Measurements from ENCODE around the gene OPCML. TPM values are rescaled to one million over a fixed set of nuclear protein-coding genes. Genes with fewer than 3 reads are reported as not detected.

The OPCML gene
- polyA plus RNA-seq, 1 donor (not counting 4 experiments of a cell fraction or from before 2014, with no cell fraction given) = 0.04 TPM

DNA sequence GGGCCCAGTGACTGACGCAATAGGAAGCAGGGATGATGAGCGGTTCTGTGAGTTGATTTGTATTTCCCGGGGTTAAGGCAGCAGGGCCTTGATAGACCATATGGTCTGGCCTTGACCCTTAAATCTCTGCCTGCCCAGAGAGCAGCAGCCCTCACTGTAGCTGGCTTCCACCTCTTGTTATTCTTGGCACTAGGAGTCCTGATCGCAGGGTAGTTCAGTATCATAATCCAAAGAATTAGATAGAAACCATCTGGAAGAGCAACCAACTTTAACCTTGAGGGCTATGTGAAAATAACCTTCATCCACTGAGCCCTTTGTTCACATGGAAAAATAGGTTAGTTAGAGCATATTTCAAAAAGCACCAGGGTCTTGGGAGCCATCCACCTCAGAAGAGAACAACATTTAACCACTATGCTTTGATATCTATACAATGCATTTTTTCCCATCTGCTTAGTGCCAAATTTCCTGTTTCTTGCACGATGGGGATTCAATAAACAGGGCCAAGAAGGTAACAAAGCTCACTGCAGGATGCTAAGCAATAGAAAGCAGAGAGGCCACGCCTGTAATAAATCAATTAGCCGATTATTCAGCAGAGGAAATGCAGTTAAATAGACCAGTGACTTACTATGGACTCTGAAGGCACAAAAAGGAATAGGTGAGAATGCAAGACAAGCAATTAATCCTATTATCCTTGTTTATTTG, 761.3 kb downstream of the OPCML start:
- H3K4me2 ChIP-seq (ENCODE audit: control insufficient read depth, extremely low read depth, insufficient read depth, low read depth, low read length) = no peak overlapping the region
- H3K9me3 ChIP-seq (ENCODE audit: control insufficient read depth, low read depth, low read length) = peaks cover 1% of the 10 kb centered on the region
- H4K20me1 ChIP-seq (ENCODE audit: control insufficient read depth, extremely low read depth, insufficient read depth, low read length) = no peaks in the 10 kb centered on the region
- no peaks in the 10 kb centered on the region for H3K9me1 ChIP-seq (ENCODE audit: control insufficient read depth, extremely low read depth, insufficient read depth, low read length)
- dilution Hi-C loops (cut with MboI; ENCODE audit: extremely low pct_ligation_motif_present, low sequenced_read_pairs) = no loop called here
- FAIRE-seq (no peak), DNase-seq (ENCODE audit: low read depth, low spot score) (no peak)
- H3K9ac ChIP-seq (ENCODE audit: control insufficient read depth, extremely low read depth, insufficient read depth, low read length) = no peak overlapping the region
- no peak overlapping the region for H3K27ac ChIP-seq (ENCODE audit: control insufficient read depth, insufficient read depth, low read length)
- H2AFZ ChIP-seq (ENCODE audit: control insufficient read depth, low read length) = no peak overlapping the region
- H3K79me2 ChIP-seq (ENCODE audit: control insufficient read depth, insufficient read depth, low read length) = no peaks in the 10 kb centered on the region
- no peaks in the 10 kb centered on the region for H3K27me3 ChIP-seq (ENCODE audit: control insufficient read depth, extremely low read depth, insufficient read depth, low read length)
- H3K4me1 ChIP-seq (ENCODE audit: control insufficient read depth, extremely low read depth, insufficient read depth, low read length) = no peaks in the 10 kb centered on the region
- H3K4me3 ChIP-seq (ENCODE audit: control insufficient read depth in 2 of 3, extremely low read depth in 1 of 3, insufficient read depth in 2 of 3, low read depth in 1 of 3, low read length in 3 of 3) = no peak overlapping the region
- TF ChIP-seq CTCF (optimal IDR thresholded peaks at IDR 0.05 in 1 of 3, IDR thresholded peaks at IDR 0.05 in 1 of 3, conservative IDR thresholded peaks at IDR 0.05 in 1 of 3; ENCODE audit: extremely low read depth in 1 of 3, insufficient read depth in 2 of 3, low read length in 3 of 3) = no peak
- no peaks in the 10 kb centered on the region for H3K36me3 ChIP-seq (ENCODE audit: control insufficient read depth in 2 of 2, extremely low read depth in 1 of 2, insufficient read depth in 2 of 2, low read length in 2 of 2)

- no peaks in the 10 kb centered on the region for H4K20me1 ChIP-seq (ENCODE audit: control insufficient read depth, extremely low read depth, insufficient read depth, low read length)
- FAIRE-seq (no peak), DNase-seq (ENCODE audit: low read depth, low spot score) (no peak)
- H3K4me1 ChIP-seq (ENCODE audit: control insufficient read depth, extremely low read depth, insufficient read depth, low read length) = no peaks in the 10 kb centered on the region
- no peaks in the 10 kb centered on the region for H3K9me1 ChIP-seq (ENCODE audit: control insufficient read depth, extremely low read depth, insufficient read depth, low read length)
- H3K4me3 ChIP-seq (ENCODE audit: control insufficient read depth in 2 of 3, extremely low read depth in 1 of 3, insufficient read depth in 2 of 3, low read depth in 1 of 3, low read length in 3 of 3) = no peak overlapping the region
- H3K79me2 ChIP-seq (ENCODE audit: control insufficient read depth, insufficient read depth, low read length) = no peaks in the 10 kb centered on the region
- H3K27ac ChIP-seq (ENCODE audit: control insufficient read depth, insufficient read depth, low read length) = no peak overlapping the region
- H3K4me2 ChIP-seq (ENCODE audit: control insufficient read depth, extremely low read depth, insufficient read depth, low read depth, low read length) = no peak overlapping the region
- no peak overlapping the region for H2AFZ ChIP-seq (ENCODE audit: control insufficient read depth, low read length)
- dilution Hi-C loops (cut with MboI; ENCODE audit: extremely low pct_ligation_motif_present, low sequenced_read_pairs) = no loop called here
- H3K27me3 ChIP-seq (ENCODE audit: control insufficient read depth, extremely low read depth, insufficient read depth, low read length) = no peaks in the 10 kb centered on the region
- no peak overlapping the region for H3K9ac ChIP-seq (ENCODE audit: control insufficient read depth, extremely low read depth, insufficient read depth, low read length)
- H3K36me3 ChIP-seq (ENCODE audit: control insufficient read depth in 2 of 2, extremely low read depth in 1 of 2, insufficient read depth in 2 of 2, low read length in 2 of 2) = no peaks in the 10 kb centered on the region
- H3K9me3 ChIP-seq (ENCODE audit: control insufficient read depth, low read depth, low read length) = peaks cover 1% of the 10 kb centered on the region
- no peak for TF ChIP-seq CTCF (optimal IDR thresholded peaks at IDR 0.05 in 1 of 3, IDR thresholded peaks at IDR 0.05 in 1 of 3, conservative IDR thresholded peaks at IDR 0.05 in 1 of 3; ENCODE audit: extremely low read depth in 1 of 3, insufficient read depth in 2 of 3, low read length in 3 of 3)
- TF ChIP-seq EZH2 (IDR thresholded peaks at IDR 0.05; ENCODE audit: low read length) = no peak
Measured at GRCh38 chr11:132763503-132763902, 768.8 kb downstream of the OPCML start.

Data from keratinocyte (primary cell).